ENCODE data around the gene ZNF521. TPM values are rescaled to one million over a fixed set of nuclear protein-coding genes. Genes with fewer than 3 reads are reported as not detected.

ZNF521 gene
- total and polyA plus RNA-seq, 9 donors, result 24.3 to 51.3 (median 44.1) TPM

DNA sequence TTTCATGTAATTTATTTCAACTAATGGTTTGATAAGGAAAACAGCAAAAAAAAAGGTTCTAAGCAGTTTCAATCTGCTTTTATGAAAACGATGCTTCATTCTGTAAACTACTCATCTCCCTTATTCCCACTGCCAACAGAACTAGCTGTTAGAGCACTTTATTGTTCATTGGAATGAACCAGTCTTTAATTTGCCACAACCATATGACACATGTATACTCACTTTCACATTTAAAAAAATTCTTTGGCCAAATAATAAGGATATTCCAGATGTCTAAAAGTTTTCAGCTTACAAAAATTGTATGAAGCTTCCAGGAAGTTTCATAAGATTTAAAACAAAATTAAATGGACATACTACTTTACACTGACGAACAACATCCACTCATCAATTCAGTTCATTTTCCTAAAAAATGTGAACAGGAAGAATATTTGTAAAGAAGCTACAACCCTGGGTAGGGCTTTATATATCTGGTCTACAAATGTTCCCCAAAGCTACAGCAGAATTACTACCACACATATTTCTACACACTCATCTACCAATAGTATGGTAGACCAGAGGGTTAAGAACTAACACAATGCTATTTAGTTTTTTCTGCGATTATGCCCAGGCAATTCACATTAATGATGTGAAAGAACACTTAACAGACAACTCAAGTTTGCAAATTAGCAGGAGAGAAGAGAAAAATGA is 37.7 kb downstream of the ZNF521 start:
- Histone ChIP-seq H3K27ac (no peak overlapping the region), H3K9me3 (no peaks in the 10 kb centered on the region), H3K36me3 (no peaks in the 10 kb centered on the region), H3K4me1 (ENCODE audit: insufficient read depth) (no peaks in the 10 kb centered on the region), H3K4me3 (no peak overlapping the region), H3K27me3 (no peaks in the 10 kb centered on the region)
- 58 to 65% (median 61%) methylated on average over 3 of the region's 3 CpGs for WGBS, 3 donors
- no peak for TF ChIP-seq EP300 (IDR thresholded peaks at IDR 0.05)
- intact Hi-C loops (cut with DNase I), result no loop called here
- no peak for DNase-seq

DNA sequence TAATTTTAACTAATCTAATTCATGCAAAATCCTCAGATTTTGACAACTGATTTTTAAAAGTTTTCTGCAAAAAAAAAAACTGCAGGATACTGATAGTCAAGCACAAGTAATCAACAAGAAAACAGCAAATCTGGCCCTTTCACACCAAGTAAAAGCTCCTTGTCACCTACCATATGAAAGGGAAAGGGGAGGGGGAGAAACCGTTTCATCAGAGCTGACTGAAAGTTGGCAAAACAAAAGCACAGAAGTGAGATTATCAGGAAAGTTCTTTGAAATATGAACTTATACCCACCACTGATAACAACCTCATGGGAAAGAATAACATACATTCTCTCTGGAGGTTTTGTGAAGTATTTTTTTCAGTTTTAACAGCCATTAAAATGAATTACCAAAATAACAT is 38.7 kb downstream of the ZNF521 start:
- no peaks in the 10 kb centered on the region for H3K4me1 ChIP-seq (ENCODE audit: insufficient read depth)
- TF ChIP-seq, protein P1, sequence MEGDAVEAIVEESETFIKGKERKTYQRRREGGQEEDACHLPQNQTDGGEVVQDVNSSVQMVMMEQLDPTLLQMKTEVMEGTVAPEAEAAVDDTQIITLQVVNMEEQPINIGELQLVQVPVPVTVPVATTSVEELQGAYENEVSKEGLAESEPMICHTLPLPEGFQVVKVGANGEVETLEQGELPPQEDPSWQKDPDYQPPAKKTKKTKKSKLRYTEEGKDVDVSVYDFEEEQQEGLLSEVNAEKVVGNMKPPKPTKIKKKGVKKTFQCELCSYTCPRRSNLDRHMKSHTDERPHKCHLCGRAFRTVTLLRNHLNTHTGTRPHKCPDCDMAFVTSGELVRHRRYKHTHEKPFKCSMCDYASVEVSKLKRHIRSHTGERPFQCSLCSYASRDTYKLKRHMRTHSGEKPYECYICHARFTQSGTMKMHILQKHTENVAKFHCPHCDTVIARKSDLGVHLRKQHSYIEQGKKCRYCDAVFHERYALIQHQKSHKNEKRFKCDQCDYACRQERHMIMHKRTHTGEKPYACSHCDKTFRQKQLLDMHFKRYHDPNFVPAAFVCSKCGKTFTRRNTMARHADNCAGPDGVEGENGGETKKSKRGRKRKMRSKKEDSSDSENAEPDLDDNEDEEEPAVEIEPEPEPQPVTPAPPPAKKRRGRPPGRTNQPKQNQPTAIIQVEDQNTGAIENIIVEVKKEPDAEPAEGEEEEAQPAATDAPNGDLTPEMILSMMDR (IDR thresholded peaks at IDR 0.05), result no peak
- no peak for TF ChIP-seq POLR2A (IDR thresholded peaks at IDR 0.05)
- no peak for TF ChIP-seq EP300 (IDR thresholded peaks at IDR 0.05)
- H3K4me3 ChIP-seq, result no peak overlapping the region
- intact Hi-C loops (cut with DNase I), result no loop called here
- H3K9me3 ChIP-seq, result no peaks in the 10 kb centered on the region
- H3K27me3 ChIP-seq, result no peaks in the 10 kb centered on the region
- no peak for DNase-seq
- no peaks in the 10 kb centered on the region for H3K36me3 ChIP-seq
- H3K27ac ChIP-seq, result no peak overlapping the region
- WGBS, 3 donors, result 0 to 57% (median 47%) methylated on average over 1 of the region's 1 CpG

DNA sequence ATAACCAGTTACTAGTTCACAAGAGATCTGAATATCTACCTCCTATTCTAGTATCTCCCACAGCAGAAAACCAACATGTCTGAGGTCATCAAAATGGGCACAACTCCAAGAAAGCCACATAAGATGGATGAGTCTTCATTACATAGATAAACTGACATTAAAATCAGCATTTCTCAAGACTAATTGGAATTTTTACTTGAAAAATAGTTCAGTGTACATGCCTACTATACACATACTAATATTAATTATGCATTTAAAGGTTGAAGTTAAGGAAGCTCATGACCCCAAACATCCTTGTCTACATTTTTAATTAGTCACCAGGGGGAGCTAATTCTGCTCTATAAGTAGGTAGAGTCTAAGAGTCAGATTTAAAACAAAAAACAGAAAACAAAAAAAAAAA is 41.9 kb downstream of the ZNF521 start:
- no peaks in the 10 kb centered on the region for H3K27me3 ChIP-seq
- TF ChIP-seq POLR2A (IDR thresholded peaks at IDR 0.05) (no peak), EP300 (IDR thresholded peaks at IDR 0.05) (no peak)
- TF ChIP-seq, protein P1 (IDR thresholded peaks at IDR 0.05), result no peak
- no peak for DNase-seq
- H3K27ac ChIP-seq, result no peak overlapping the region
- no peaks in the 10 kb centered on the region for H3K9me3 ChIP-seq
- H3K36me3 ChIP-seq, result no peaks in the 10 kb centered on the region
- H3K4me1 ChIP-seq (ENCODE audit: insufficient read depth), result no peaks in the 10 kb centered on the region
- no peak overlapping the region for H3K4me3 ChIP-seq
- intact Hi-C loops (cut with DNase I), result no loop called here

DNA sequence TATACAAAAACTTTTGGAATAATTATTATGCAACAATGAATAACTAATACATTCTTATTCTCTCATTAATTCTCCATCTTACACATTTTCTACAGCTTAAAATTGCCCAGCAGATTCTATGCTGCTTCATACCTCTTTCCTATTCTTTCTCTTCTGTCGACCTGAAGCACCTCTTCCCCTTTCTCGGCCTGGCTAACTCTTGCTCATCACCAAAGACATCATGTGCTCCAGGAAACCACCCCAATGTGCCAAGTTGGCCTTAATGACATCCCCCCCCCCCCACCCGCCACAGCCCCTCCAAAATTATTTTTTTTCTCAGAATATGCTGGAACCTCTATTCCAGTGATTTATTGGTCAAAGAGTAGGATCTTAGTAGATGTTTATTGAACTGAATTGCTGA is 43.6 kb downstream of the ZNF521 start:
- no peaks in the 10 kb centered on the region for H3K4me1 ChIP-seq (ENCODE audit: insufficient read depth)
- 91 to 95% (median 92%) methylated on average over 3 of the region's 3 CpGs for WGBS, 3 donors
- no peaks in the 10 kb centered on the region for H3K9me3 ChIP-seq
- H3K4me3 ChIP-seq, result no peak overlapping the region
- H3K27ac ChIP-seq, result no peak overlapping the region
- no peak for DNase-seq
- no peak for TF ChIP-seq EP300 (IDR thresholded peaks at IDR 0.05)
- no peak for TF ChIP-seq POLR2A (IDR thresholded peaks at IDR 0.05)
- TF ChIP-seq, protein P1 (IDR thresholded peaks at IDR 0.05), result no peak
- H3K27me3 ChIP-seq, result no peaks in the 10 kb centered on the region
- H3K36me3 ChIP-seq, result no peaks in the 10 kb centered on the region
- intact Hi-C loops (cut with DNase I), result no loop called here

DNA sequence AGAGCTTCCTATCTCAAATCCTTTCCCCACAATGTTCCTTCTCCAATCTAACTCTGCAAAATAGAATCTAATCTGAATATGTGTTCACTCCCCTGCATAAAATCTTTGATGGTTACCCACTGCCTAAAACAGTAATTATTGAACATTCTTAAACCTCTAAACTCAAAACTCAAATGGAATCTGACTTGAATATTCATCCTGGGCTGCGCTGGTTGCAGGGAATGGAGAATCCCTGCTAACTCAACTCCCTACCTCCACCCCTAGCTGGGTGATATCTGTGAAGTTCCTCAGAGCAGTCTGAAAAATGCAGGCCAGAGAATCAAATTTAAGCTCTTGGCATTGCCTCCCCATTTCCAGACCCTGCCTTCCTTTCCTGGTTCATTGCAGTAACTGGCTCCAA is 44.8 kb downstream of the ZNF521 start:
- intact Hi-C loops (cut with DNase I), result no loop called here
- DNase-seq, result no peak
- Histone ChIP-seq H3K4me1 (ENCODE audit: insufficient read depth) (no peaks in the 10 kb centered on the region), H3K36me3 (no peaks in the 10 kb centered on the region), H3K9me3 (no peaks in the 10 kb centered on the region), H3K27ac (no peak overlapping the region), H3K4me3 (no peak overlapping the region), H3K27me3 (no peaks in the 10 kb centered on the region)
- TF ChIP-seq POLR2A (IDR thresholded peaks at IDR 0.05) (no peak), EP300 (IDR thresholded peaks at IDR 0.05) (no peak)
- TF ChIP-seq, protein P1 (IDR thresholded peaks at IDR 0.05), result no peak
- WGBS, 3 donors, result 95 to 100% (median 96%) methylated on average over 1 of the region's 1 CpG
